ENCODE measurements around the gene MADCAM1.

GRCh38 chr19:456547-457110 is 39.7 kb upstream of the MADCAM1 start:
- TF ChIP-seq EZH2 (IDR thresholded peaks at IDR 0.05; ENCODE audit: borderline replicate concordance, low read length), result no peak
- TF ChIP-seq, protein P1, sequence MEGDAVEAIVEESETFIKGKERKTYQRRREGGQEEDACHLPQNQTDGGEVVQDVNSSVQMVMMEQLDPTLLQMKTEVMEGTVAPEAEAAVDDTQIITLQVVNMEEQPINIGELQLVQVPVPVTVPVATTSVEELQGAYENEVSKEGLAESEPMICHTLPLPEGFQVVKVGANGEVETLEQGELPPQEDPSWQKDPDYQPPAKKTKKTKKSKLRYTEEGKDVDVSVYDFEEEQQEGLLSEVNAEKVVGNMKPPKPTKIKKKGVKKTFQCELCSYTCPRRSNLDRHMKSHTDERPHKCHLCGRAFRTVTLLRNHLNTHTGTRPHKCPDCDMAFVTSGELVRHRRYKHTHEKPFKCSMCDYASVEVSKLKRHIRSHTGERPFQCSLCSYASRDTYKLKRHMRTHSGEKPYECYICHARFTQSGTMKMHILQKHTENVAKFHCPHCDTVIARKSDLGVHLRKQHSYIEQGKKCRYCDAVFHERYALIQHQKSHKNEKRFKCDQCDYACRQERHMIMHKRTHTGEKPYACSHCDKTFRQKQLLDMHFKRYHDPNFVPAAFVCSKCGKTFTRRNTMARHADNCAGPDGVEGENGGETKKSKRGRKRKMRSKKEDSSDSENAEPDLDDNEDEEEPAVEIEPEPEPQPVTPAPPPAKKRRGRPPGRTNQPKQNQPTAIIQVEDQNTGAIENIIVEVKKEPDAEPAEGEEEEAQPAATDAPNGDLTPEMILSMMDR (conservative IDR thresholded peaks at IDR 0.05 in 1 of 2, IDR thresholded peaks at IDR 0.05 in 1 of 2; ENCODE audit: extremely low read depth in 1 of 2, insufficient read depth in 1 of 2, low read depth in 1 of 2, low read length in 2 of 2), result no peak

Measured in mammary epithelial cell (primary cell).